Effector memory CD4-positive, alpha-beta T cell (primary cell): ENCODE results near the gene LONP1.

Experiments used
- DNase-seq, 3 donors: peaks; one replicate each; pipeline ENCODE4 v3.0.0-alpha.2; 2020
- H3K27ac ChIP-seq: 2 replicates; pipeline ENCODE4 v1.7.0; 2013; ENCODE audit warnings: mild to moderate bottlenecking, low read length, moderate library complexity; ENCODE audit not compliant: insufficient read depth, poor library complexity, severe bottlenecking
- H3K27me3 ChIP-seq: replicated peaks from 2 replicates; pipeline ENCODE4 v1.7.0; 2013; ENCODE audit warnings: mild to moderate bottlenecking, low read length; ENCODE audit not compliant: insufficient read depth, control insufficient read depth, poor library complexity, severe bottlenecking
- H3K36me3 ChIP-seq: 2 replicates; pipeline ENCODE4 v1.7.0; 2013; ENCODE audit warnings: mild to moderate bottlenecking, low read length, moderate library complexity; ENCODE audit not compliant: control insufficient read depth, insufficient read depth
- H3K4me1 ChIP-seq: 2 replicates; pipeline ENCODE4 v1.7.0; 2013; ENCODE audit warnings: low read length, mild to moderate bottlenecking; ENCODE audit not compliant: control insufficient read depth, insufficient read depth, poor library complexity, severe bottlenecking
- H3K4me3 ChIP-seq: 2 replicates; pipeline ENCODE4 v1.7.0; 2013; ENCODE audit warnings: low read length, low read depth, mild to moderate bottlenecking; ENCODE audit not compliant: insufficient read depth, poor library complexity, severe bottlenecking
- H3K9me3 ChIP-seq: 2 replicates; pipeline ENCODE4 v1.7.0; 2013; ENCODE audit warnings: mild to moderate bottlenecking, low read length, moderate library complexity; ENCODE audit not compliant: control insufficient read depth

The LONP1 gene

DNA sequence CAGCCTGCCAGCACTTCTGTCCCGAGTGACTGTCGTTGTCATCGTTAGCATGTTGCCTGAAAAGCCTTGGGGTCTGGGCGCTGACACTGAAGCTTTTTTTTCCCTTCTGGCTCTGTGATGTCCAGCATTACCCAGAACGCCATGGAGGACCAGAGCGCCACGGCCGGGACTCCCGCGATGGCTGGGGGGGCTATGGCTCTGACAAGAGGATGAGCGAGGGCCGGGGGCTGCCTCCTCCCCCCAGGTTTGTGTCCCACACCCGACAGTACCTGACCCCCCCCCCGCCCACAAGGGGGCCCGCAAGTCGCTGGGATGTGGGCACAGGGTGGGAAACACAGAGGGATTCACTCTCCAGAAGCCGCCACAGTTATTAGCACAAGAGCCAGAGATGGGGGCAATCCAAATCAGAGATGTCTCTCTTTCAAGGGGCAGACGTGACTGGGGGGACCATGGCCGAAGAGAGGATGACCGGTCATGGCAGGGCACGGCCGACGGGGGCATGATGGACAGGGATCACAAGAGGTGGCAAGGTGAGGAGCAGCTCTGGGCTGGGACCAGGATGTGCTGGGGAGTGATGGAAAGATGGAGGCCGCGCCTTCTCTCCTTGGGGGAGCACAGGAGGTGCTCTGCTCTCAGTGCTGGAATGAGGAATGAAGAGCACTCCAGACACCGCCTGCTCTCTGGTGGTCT, 52.9 kb downstream of the LONP1 start:
- H3K27me3 ChIP-seq: no peaks in the 10 kb centered on the region
- H3K27ac ChIP-seq: no peak overlapping the region
- no peaks in the 10 kb centered on the region for H3K9me3 ChIP-seq
- no peak for DNase-seq
- H3K36me3 ChIP-seq: peaks cover 71% of the 10 kb centered on the region
- H3K4me1 ChIP-seq: no peaks in the 10 kb centered on the region
- H3K4me3 ChIP-seq: no peak overlapping the region

DNA sequence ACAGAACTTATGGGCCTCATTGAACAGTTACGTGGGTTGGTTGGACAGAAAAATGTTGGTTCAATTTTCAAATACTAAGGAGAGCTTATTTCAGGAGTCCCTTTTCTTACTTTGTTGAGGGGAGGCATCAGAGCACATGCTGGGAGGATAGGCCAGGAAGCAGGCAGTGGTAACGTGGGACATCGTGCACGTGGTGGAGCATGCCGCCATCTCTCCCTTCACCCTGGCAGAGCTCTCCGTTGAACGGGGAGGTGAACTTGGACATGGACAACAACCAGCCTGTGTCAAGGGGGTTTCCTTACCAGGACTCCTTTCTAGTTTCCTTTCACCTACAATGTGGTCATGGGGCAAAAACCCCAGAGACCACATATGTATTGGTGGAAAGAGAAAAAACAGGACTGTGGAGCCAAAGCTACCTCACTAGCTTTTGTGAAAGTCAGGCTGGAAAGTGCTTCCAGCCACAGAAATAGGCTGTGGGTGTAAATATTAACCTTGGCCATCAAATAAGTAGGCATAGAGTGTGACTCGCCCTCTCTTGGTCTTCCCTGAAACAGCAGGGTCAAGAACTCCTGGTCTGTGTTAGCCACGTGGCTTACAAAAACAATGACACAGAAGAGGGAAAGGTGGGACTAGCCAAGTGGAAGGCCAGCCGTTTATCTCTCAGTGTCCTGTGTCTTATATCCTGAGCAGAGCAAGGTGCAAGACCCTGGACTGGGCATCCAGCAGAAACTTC, 54.0 kb downstream of the LONP1 start:
- Histone ChIP-seq H3K27me3 (no peaks in the 10 kb centered on the region), H3K4me1 (no peaks in the 10 kb centered on the region), H3K36me3 (peaks cover 81% of the 10 kb centered on the region), H3K27ac (no peak overlapping the region), H3K9me3 (no peaks in the 10 kb centered on the region), H3K4me3 (no peak overlapping the region)
- no peak for DNase-seq

DNA sequence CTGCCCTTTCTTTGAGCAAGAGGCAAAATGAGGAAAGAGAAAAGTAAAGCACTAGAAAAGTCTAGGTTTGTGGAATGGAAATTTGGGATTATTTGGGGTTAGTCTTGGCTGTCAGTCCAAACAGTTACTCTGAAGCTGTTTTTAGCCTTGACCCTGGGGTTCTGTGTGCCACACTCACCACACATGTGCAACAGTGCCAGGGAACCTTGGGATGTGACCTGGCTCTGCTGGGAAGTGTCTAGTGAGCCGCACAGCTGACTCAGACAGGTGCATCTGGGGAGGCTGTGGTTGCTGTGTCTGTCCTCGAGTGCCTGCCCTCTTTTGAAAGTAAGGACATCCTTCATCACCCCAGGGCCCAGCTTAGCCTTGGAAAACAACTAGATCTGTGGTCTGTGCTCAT, 55.4 kb downstream of the LONP1 start:
- no peaks in the 10 kb centered on the region for H3K4me1 ChIP-seq
- no peak overlapping the region for H3K27ac ChIP-seq
- H3K9me3 ChIP-seq: no peaks in the 10 kb centered on the region
- H3K27me3 ChIP-seq: no peaks in the 10 kb centered on the region
- DNase-seq: no peak
- peaks cover 90% of the 10 kb centered on the region for H3K36me3 ChIP-seq
- no peak overlapping the region for H3K4me3 ChIP-seq

DNA sequence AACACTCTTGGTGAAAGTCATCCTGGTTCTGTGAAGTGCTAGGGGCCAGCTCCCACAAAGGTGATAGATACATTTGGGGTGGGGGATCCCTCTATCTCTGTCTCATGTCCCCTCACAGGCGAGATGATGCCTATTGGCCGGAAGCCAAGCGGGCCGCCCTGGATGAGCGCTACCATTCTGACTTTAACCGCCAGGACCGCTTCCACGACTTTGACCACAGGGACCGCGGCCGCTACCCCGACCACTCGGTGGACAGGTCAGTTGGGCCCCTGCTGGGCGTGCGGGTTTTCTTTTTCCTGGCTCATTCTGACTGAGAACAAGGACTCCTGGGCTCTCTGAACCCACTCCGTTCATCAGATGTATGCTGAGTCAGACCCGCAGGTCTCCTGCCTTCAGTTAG, 56.0 kb downstream of the LONP1 start:
- H3K36me3 ChIP-seq: peaks cover 86% of the 10 kb centered on the region
- no peak overlapping the region for H3K27ac ChIP-seq
- H3K9me3 ChIP-seq: no peaks in the 10 kb centered on the region
- no peak for DNase-seq
- H3K4me1 ChIP-seq: no peaks in the 10 kb centered on the region
- H3K27me3 ChIP-seq: no peaks in the 10 kb centered on the region
- no peak overlapping the region for H3K4me3 ChIP-seq

DNA sequence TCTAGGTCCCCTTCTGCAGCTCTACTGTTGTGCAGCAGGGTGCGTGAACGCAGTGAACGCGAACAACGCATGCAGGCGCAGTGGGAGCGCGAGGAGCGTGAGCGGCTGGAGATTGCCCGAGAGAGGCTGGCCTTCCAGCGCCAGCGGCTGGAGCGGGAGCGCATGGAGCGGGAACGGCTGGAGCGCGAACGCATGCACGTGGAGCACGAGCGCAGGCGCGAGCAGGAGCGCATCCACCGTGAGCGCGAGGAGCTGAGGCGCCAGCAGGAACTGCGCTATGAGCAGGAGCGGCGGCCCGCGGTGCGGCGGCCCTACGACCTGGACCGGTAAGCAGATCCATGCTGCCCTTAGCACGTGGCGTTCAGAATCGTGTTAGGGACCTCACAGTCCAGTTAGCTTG, 58.5 kb downstream of the LONP1 start:
- H3K36me3 ChIP-seq: peaks cover 84% of the 10 kb centered on the region
- no peaks in the 10 kb centered on the region for H3K27me3 ChIP-seq
- DNase-seq: no peak
- no peak overlapping the region for H3K27ac ChIP-seq
- no peaks in the 10 kb centered on the region for H3K9me3 ChIP-seq
- no peak overlapping the region for H3K4me3 ChIP-seq
- no peaks in the 10 kb centered on the region for H3K4me1 ChIP-seq

DNA sequence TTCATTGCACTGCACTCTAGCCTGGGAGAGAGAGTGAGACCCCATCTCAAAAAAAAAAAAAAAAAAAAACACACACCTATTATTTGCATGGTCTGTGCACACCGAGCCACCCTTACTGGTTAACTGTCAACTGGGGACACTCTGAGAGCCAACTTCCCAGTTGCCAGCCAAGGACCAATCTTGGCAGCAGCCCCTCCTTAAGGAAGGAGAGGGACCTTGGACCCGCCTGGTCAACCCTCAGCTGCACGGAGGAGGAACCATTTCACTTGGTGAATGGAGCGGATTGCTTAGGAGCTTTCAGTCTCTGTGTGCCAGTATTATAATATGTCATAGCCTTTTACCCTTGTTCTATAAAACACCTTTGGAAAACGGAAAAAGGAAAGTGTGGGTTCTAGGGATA, 64.5 kb downstream of the LONP1 start:
- peaks cover 78% of the 10 kb centered on the region for H3K36me3 ChIP-seq
- DNase-seq: no peak
- no peaks in the 10 kb centered on the region for H3K4me1 ChIP-seq
- H3K4me3 ChIP-seq: no peak overlapping the region
- no peak overlapping the region for H3K27ac ChIP-seq
- H3K9me3 ChIP-seq: no peaks in the 10 kb centered on the region
- no peaks in the 10 kb centered on the region for H3K27me3 ChIP-seq

DNA sequence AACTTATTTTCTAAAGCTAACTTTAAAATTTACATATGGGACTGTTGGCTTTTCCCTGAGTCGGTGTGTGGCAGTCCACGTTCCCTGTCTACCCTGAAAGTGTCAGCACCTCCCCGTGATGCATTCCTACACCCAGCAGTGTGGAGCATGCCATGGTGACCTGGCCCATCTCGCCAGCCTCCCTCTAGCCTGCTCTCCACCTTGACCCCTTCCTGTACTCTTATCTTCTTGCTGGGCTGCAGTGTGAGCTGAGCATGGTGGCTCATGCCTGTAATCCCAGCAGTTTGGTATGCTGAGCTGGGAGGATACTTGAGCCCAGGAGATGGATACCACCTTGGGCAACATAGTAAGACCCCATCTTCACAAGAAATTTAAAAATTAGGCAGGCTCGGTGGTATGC, 65.0 kb downstream of the LONP1 start:
- Histone ChIP-seq H3K27ac (no peak overlapping the region), H3K36me3 (peaks cover 78% of the 10 kb centered on the region), H3K4me1 (no peaks in the 10 kb centered on the region), H3K9me3 (no peaks in the 10 kb centered on the region), H3K4me3 (no peak overlapping the region), H3K27me3 (no peaks in the 10 kb centered on the region)
- no peak for DNase-seq

DNA sequence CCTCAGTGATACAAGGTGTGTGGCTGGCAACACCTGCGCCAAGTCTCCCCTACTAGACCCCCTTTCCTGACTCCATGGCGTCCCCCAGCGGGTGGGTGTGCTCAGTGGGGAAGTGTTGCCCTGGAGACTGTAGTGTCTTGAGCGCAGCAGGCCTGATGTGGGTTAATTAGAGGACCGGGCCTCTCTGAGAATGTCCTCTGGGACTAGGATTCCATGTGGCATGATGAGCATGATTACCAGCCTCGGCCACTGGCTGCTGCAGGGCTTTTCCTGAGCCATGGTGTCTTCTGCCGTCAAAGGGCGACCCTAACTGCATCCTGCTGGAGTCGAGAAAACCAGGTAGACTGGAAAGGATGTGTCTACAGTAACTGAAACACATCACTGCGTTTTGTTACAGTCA, 67.7 kb downstream of the LONP1 start:
- peaks cover 79% of the 10 kb centered on the region for H3K36me3 ChIP-seq
- H3K27me3 ChIP-seq: no peaks in the 10 kb centered on the region
- DNase-seq: no peak
- H3K4me3 ChIP-seq: no peak overlapping the region
- no peaks in the 10 kb centered on the region for H3K9me3 ChIP-seq
- no peak overlapping the region for H3K27ac ChIP-seq
- H3K4me1 ChIP-seq: no peaks in the 10 kb centered on the region

DNA sequence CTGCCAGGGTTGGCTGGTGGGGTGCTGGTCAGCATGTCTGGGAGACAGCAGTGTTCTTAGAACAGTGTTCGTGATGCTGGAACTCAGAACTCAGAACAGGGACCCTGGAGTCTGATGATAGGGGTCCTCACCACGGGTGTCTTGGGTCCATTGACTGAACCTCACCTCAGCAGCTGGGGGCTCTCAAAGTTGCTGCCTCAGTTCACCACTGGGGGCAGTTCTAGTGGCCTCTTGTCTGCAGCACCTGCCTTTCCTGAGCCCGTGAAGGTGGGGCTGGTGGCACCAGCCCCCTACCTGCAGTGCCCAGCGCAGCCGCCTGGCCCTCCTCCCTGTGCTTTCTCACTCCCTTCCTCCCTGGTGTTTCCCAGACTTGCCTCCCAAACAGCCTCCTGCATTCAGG, 68.6 kb downstream of the LONP1 start:
- Histone ChIP-seq H3K27ac (no peak overlapping the region), H3K27me3 (no peaks in the 10 kb centered on the region), H3K9me3 (no peaks in the 10 kb centered on the region), H3K4me1 (no peaks in the 10 kb centered on the region), H3K4me3 (no peak overlapping the region), H3K36me3 (peaks cover 82% of the 10 kb centered on the region)
- DNase-seq: no peak

DNA sequence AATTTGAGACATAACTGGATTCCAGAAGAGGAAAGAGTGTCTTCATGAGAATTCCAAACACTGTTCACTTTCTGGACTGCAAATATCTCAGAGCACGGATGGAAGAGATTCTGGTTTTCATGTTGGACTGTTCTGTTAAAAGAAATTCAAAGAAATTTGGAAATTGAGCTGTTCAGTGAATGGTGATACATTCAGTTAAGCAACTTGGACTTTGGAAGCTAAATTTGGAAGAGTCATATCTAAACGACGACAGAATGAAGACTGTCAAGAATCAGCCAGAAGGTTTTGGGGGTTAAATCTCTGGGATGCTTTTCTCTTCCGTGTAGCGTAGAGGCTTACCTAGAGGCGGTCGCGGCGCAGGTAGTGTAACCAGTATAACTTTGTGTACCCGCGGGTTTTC, 71.5 kb downstream of the LONP1 start:
- H3K4me3 ChIP-seq: no peak overlapping the region
- no peaks in the 10 kb centered on the region for H3K4me1 ChIP-seq
- no peaks in the 10 kb centered on the region for H3K27me3 ChIP-seq
- DNase-seq: no peak
- H3K27ac ChIP-seq: no peak overlapping the region
- H3K9me3 ChIP-seq: no peaks in the 10 kb centered on the region
- peaks cover 91% of the 10 kb centered on the region for H3K36me3 ChIP-seq
